Measurements from ENCODE around the gene LDB3.

Gene LDB3

DNA sequence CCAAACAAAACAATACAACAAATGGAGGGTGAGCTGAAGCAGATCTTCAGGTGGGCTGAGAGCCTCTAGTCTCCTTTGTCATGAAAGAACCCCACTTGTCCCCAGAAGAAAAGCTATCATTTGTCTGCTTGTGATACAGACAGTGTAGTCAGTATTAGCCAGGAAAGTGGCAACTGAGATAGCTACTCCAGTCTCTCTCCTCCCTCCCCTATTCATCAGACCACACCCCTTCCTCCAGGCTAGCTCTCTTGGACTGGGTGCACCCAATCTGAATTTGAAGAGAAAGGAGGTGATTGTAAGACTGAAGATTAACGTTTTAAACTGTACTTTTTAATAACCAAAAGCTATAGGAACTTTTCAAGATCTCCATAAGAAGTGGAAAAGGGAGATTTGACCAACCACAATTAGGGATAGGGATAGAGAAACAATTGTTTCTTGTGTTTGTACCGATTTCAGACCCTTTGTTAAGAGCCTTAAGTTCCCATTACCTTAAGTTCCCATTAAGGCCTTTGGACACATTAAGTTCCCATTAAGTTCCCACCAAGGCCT, 102.2 kb downstream of the LDB3 start:
- DNase-seq (ENCODE audit: low read depth), result no peak
- H3K4me3 ChIP-seq (ENCODE audit: low read depth, low read length), result no peak overlapping the region
- TF ChIP-seq, protein P1, sequence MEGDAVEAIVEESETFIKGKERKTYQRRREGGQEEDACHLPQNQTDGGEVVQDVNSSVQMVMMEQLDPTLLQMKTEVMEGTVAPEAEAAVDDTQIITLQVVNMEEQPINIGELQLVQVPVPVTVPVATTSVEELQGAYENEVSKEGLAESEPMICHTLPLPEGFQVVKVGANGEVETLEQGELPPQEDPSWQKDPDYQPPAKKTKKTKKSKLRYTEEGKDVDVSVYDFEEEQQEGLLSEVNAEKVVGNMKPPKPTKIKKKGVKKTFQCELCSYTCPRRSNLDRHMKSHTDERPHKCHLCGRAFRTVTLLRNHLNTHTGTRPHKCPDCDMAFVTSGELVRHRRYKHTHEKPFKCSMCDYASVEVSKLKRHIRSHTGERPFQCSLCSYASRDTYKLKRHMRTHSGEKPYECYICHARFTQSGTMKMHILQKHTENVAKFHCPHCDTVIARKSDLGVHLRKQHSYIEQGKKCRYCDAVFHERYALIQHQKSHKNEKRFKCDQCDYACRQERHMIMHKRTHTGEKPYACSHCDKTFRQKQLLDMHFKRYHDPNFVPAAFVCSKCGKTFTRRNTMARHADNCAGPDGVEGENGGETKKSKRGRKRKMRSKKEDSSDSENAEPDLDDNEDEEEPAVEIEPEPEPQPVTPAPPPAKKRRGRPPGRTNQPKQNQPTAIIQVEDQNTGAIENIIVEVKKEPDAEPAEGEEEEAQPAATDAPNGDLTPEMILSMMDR (IDR thresholded peaks at IDR 0.05; ENCODE audit: insufficient read depth, low read depth, low read length, missing control alignments), result no peak

DNA sequence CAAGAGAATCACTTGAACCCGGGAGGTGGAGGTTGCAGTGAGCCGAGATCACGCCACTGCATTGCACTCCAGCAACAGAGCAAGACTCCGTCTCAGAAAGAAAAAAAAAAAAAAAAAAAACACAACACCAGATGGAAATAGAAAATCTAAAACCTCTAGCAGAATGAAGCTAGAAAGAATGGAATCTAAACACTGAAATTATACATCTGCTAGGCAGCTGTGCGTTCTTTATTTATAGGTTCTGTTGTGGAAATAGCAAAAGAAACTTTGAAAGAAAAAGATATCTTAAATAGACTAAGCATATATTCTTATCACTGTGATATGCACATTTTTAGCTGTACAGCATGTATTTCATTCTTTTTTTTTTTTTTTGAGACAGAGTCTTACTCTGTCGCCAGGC, 105.2 kb downstream of the LDB3 start:
- no peak for DNase-seq (ENCODE audit: low read depth)
- H3K4me3 ChIP-seq (ENCODE audit: low read depth, low read length), result no peak overlapping the region
- TF ChIP-seq, protein P1 (IDR thresholded peaks at IDR 0.05; ENCODE audit: insufficient read depth, low read depth, low read length, missing control alignments), result no peak

DNA sequence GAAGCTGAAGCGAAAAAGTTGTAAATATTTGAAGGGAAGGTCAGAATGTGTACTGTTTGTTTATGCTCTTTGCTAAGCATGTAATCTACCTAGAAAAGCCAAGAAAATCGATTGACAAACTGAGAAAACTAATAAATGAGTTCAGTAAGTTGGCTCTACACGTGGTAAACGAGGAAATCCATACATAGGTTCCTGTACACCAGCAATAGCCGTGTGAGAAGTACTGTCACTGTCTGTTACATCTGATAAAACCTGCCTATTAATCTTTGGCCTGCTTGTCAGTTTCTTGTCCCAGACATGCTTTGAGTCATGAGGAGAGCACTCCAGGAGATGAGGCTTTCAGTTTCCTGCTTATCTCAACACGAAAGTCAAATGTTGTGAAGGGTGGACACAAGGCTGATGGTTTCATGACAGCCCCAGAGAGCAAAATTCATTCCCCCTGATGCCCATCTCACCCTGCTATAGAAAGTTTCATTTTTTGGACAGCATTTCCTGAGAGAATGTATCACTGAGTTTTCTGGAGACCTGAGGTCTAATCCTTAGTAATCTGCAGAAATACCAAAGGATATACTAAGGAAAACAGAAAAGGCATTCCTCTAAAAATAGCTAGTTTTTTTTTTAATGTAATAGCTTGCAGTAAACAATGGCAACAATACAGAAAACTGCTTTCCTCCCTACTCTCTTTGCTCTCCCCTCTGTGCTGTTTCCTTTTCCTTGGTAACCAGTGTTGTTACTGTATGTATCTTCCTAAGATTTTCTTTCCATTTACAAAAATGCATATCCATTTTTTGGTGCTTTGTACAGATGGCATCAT, 107.0 kb downstream of the LDB3 start:
- H3K4me3 ChIP-seq (ENCODE audit: low read depth, low read length), result no peak overlapping the region
- DNase-seq (ENCODE audit: low read depth), result peak; percentile 77
- TF ChIP-seq, protein P1 (IDR thresholded peaks at IDR 0.05; ENCODE audit: insufficient read depth, low read depth, low read length, missing control alignments), result no peak

DNA sequence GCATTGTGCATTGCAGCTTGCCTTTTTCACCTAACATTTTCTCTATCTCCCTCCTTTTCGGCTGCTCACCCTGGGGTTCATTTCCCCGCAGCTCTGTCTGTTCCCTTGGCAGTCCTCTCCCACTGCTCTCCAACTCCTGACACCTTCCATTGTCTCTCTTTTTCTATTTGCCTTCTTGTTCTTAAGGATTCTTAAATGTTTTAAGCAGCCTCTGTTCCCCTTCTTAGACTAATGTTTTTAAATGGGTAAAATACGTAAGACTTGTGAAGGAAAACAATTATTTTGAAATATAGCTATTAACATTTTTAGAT, 107.5 kb downstream of the LDB3 start:
- H3K4me3 ChIP-seq (ENCODE audit: low read depth, low read length), result no peak overlapping the region
- TF ChIP-seq, protein P1 (IDR thresholded peaks at IDR 0.05; ENCODE audit: insufficient read depth, low read depth, low read length, missing control alignments), result no peak
- DNase-seq (ENCODE audit: low read depth), result no peak

DNA sequence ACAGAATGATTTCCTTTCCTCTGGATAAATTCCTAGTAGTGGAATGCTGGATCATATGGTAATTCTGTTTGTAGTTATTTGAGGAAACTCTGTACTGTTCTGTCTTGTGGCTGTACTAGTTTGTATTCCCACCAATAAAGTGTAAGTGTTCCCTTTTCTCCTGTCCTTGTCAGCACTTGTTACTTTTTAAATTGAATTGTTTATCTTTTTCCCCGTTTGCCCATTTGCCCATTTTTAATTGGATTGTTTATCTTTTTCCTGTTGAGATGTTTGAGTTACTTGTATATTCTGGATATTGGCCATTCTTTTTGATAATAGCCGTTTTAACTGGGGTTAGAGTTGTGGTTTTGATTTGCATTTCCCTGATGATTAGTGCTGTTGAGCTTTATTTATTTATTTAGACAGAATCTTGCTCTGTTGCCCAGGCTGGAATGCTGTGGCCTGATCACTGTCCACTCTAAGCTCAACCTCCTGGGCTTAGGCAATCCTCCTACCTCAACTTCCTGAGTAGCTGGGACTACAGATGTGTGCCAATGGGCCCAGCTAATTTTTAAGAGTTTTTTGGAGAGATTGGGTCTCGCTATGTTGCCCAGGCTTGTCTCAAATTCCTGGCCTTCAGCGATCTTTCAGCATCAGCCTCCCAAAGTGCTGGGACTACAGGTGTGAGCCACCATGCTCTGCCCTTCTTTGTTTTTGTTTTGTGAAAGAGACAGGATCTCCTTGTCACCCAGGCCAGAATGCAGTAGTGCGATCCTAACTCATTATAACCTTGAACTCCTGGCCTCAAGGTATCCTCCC, 111.1 kb downstream of the LDB3 start:
- DNase-seq (ENCODE audit: low read depth), result no peak
- TF ChIP-seq, protein P1 (IDR thresholded peaks at IDR 0.05; ENCODE audit: insufficient read depth, low read depth, low read length, missing control alignments), result no peak
- H3K4me3 ChIP-seq (ENCODE audit: low read depth, low read length), result no peak overlapping the region

DNA sequence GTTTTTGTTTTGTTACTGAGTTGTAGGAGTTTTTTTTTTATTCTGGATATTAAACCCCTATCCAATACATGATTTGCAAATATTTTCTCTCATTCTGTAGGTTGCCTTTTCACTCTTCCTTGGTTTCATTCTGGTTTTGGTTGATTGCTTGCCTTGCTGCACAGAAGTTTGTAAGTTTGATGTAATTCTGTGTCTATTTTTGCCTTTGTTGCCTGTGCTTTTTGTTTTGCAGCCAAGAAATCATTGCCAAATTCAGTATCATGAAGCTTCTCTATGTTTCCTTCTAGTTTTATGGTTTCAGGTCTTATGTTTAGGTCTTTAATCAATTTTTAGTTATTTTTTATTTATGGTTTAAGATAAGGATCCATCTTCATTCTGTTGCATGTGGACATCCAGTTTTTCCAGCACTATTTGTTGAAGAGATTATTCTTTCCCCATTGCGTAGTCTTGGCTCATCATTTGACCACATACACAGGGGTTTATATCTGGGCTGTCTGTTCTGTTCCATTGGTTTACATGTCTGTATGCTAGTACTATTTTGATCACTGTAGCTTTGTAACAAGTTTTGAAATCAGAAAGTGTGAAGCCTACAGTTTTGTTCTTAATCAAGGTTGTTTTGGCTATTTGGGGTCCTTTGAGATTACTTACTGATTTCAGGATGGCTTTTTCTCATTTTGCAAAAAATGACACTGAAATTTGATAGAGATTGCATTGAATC, 114.5 kb downstream of the LDB3 start:
- TF ChIP-seq, protein P1 (IDR thresholded peaks at IDR 0.05; ENCODE audit: insufficient read depth, low read depth, low read length, missing control alignments), result no peak

More for the DNA sequence above, 114.5 kb downstream of the LDB3 start:
- H3K4me3 ChIP-seq (ENCODE audit: low read depth, low read length), result peak overlapping the region; percentile 23
- peak; percentile 61 for DNase-seq (ENCODE audit: low read depth)

Data from GM12865 (cell line).